ENCODE results near the gene RFNG.

DNA sequence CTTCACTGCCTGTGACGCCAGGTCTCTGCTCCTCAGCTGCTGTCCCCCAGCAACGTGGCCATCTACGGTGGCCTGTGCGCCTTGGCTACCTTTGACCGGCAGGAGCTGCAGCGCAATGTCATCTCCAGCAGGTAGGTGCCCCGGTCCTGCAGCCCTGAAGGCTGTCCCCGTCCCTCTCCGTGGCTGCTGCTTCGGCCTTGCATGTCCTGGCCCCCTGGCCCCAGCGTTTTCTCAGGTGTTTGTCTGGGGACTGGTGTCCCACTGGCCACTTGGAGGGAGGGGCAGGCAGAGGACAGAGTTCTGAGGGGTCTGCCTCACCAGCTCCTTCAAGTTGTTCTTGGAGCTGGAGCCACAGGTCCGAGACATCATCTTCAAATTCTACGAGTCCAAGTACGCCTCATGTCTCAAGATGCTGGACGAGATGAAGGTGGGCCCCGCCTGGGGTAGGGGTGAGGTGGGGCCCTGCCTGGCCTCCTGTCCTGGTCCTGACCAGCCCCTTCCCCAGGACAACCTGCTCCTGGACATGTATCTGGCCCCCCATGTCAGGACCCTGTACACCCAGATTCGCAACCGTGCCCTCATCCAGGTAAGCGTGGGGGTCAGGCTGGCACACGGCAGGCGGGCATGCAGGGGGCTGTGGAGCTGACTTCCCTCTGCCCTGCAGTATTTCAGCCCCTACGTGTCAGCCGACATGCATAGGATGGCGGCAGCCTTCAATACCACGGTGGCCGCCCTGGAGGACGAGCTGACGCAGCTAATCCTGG is 4.5 kb upstream of the RFNG start:
- no peak for TF ChIP-seq CTCF (IDR thresholded peaks at IDR 0.05)
- TF ChIP-seq POLR2AphosphoS5 (IDR thresholded peaks at IDR 0.05) = no peak
- TF ChIP-seq POLR2A (IDR thresholded peaks at IDR 0.05) = no peak
- TF ChIP-seq EP300 (IDR thresholded peaks at IDR 0.05) = no peak
